ENCODE results near the gene PCDHGB4.
"Not testable (repeated sequence)": the region's sequence is repeated elsewhere in the genome, so short reads cannot be mapped to it uniquely, and the experiment has no call there.

The PCDHGB4 gene

DNA sequence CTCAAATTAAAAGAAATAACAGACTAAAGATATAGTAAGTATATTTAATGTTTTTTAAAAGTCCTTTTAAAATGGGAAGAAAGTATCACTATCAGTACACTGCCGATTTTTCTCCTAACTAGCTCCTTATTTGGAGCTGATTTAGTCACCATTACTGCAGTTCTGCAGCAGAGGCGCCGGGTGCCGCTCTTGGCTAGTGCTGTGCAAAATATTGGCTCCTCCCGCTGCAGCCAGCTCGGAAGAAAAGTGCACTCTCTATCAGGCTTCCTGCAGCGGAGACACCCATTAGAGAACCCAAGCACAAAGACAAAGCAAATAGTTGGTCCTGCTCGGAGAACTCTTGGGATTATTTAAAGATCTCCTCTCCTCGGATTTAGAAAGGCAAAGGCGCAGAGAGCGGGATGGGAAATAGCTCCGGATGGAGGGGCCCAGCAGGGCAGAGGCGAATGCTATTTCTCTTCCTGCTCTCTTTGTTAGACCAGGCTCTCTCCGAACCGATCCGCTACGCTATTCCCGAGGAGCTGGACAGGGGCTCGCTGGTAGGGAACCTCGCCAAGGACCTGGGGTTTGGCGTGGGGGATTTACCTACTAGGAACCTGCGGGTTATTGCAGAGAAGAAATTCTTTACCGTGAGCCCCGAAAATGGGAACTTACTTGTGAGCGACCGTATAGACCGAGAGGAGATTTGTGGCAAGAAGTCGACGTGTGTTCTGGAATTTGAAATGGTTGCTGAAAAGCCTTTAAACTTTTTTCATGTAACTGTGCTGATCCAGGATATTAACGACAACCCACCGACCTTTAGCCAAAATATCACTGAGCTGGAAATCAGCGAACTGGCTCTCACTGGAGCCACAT, 17.3 kb upstream of the PCDHGB4 start, which contains the start of gene PCDHGB3:
Gene PCDHGB3, plus strand, starts transcription at position 249 of the 855 bp plus-strand sequence. Its CDS starts 153 bp downstream, at position 402.
- DNase-seq: no peak

GRCh38 chr5:141371572-141372475, 15.7 kb upstream of the PCDHGB4 start:
- DNase-seq: no peak

GRCh38 chr5:141373673-141374317, 13.7 kb upstream of the PCDHGB4 start, which contains the start of gene PCDHGA6:
Gene PCDHGA6 (plus strand): TSS chr5:141373891. CDS start chr5:141374084, 193 bp downstream.
- DNase-seq: no peak

DNA sequence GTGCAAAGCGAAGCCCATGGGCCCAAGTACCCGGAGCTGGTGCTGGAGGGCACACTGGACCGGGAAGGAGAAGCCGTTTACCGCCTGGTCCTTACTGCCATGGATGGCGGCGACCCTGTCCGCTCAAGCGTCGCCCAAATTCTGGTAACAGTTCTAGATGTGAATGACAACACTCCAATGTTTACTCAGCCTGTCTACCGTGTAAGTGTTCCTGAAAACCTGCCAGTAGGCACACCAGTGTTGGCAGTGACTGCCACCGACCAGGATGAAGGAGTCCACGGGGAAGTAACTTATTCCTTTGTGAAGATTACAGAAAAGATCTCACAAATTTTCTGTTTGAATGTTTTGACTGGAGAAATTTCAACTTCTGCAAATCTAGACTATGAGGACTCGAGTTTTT, 12.9 kb upstream of the PCDHGB4 start:
- no peak for DNase-seq

DNA sequence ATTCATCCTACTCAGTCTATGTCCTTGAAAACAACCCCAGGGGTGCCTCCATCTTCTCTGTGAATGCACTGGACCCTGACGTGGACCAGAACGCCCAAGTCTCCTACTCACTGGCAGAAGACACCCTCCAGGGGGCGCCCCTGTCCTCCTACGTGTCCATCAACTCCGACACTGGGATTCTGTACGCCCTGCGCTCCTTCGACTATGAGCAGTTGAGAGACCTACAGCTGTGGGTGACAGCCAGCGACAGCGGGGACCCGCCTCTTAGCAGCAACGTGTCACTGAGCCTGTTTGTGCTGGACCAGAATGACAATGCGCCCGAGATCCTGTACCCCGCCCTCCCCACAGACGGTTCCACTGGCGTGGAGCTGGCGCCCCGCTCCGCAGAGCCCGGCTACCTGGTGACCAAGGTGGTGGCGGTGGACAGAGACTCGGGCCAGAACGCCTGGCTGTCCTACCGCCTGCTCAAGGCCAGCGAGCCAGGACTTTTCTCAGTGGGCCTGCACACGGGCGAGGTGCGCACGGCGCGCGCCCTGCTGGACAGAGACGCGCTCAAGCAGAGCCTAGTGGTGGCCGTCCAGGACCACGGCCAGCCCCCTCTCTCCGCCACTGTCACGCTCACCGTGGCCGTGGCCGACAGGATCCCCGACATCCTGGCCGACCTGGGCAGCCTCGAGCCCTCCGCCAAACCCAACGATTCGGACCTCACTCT, 11.9 kb upstream of the PCDHGB4 start:
- DNase-seq: not testable (repeated sequence)

DNA sequence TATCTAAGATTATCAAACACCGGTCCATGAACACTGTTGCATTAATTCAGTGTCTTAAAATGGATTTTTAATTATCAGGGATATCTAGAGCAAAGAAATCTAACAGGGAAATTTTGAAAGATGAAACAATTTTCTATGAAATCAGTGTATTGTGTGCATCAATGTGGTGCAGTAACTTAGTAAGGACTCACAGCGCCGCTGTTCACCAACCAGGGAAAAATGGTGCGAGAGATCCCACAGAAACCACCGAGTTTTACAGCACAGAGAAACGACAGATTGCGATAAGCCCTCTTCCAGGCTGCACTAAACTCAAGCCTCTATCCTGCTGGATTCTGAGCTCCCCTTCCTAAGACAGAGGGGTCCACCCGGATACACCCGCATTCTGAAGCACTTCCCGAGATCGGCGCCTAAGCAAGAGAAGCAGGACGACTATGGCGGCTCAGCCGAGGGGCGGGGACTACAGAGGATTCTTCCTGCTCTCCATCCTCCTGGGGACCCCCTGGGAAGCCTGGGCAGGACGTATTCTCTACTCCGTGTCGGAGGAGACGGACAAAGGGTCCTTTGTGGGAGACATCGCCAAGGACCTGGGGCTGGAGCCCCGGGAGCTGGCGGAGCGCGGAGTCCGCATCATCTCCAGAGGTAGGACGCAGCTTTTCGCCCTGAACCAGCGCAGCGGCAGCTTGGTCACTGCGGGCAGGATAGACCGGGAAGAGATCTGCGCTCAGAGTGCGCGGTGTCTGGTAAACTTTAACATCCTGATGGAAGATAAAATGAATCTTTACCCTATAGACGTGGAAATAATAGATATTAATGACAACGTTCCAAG, 4.8 kb upstream of the PCDHGB4 start, which contains the start of gene PCDHGA7:
Gene PCDHGA7, plus strand, starts transcription at position 274 of the 826 bp plus-strand sequence. Its CDS starts 158 bp downstream, at position 432.
- no peak for DNase-seq

GRCh38 chr5:141383345-141383744, 4.2 kb upstream of the PCDHGB4 start:
- DNase-seq: no peak

DNA sequence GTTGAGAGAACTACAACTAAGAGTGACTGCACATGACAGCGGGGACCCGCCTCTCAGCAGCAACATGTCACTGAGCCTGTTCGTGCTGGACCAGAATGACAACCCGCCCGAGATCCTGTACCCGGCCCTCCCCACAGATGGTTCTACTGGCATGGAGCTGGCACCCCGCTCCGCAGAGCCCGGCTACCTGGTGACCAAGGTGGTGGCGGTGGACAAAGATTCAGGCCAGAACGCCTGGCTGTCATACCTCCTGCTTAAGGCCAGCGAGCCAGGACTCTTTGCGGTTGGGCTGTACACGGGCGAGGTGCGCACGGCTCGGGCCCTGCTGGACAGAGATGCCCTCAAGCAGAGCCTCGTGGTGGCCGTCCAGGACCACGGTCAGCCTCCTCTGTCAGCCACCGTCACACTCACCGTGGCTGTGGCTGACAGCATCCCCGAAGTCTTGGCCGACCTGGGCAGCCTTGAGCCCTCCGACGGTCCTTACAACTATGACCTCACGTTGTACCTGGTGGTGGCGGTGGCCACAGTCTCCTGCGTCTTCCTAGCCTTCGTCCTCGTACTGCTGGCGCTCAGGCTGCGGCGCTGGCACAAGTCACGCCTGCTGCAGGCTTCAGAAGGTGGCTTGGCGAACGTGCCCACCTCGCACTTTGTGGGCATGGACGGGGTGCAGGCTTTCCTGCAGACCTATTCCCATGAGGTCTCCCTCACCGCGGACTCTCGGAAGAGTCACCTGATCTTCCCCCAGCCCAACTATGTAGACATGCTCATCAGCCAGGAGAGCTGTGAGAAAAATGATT, 2.8 kb upstream of the PCDHGB4 start:
- DNase-seq: no peak

- DNase-seq: no peak
Measured at GRCh38 chr5:141388661-141389060, 1.2 kb downstream of the PCDHGB4 start.

- DNase-seq: no peak
Measured at GRCh38 chr5:141389153-141390042, 1.9 kb downstream of the PCDHGB4 start.

DNA sequence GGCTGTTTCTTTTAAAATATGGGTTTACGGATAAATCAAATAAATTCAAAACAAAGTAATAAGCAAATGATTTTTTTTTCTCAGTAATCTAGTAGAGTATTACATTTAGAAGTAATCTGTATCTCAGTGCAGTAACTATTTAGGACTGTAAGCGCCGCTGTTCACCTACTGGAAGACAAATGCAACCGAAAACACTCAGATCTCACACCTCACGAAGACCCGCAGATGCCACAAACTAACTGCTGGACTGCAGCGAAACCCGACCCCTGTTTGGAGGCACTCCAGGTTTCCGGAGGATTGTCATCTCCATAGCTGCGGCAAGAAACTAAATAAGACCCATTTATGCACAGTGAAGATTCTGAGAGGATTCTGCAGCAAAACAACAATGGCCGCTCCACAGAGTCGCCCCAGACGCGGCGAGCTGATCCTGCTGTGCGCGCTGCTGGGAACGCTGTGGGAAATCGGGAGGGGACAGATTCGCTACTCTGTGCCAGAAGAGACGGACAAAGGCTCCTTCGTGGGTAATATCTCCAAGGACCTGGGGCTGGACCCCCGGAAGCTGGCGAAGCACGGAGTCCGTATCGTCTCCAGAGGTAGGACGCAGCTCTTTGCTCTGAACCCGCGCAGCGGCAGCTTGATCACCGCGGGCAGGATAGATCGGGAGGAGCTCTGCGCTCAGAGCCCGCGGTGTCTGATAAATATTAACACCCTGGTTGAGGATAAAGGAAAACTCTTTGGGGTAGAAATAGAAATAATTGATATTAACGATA, 5.1 kb downstream of the PCDHGB4 start, which contains the start of gene PCDHGA8:
Gene PCDHGA8, plus strand, starts transcription at position 205 of the 770 bp plus-strand sequence. Its CDS starts 181 bp downstream, at position 386.
- DNase-seq: no peak

DNA sequence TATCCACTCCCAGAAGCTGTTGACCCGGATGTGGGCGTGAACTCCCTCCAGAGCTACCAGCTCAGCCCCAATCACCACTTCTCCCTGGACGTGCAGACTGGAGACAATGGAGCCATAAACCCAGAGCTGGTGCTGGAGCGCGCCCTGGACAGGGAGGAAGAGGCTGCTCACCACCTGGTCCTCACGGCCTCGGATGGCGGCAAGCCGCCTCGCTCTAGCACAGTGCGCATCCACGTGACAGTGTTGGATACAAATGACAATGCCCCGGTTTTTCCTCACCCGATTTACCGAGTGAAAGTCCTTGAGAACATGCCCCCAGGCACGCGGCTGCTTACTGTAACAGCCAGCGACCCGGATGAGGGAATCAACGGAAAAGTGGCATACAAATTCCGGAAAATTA, 5.8 kb downstream of the PCDHGB4 start:
- DNase-seq: no peak

DNA sequence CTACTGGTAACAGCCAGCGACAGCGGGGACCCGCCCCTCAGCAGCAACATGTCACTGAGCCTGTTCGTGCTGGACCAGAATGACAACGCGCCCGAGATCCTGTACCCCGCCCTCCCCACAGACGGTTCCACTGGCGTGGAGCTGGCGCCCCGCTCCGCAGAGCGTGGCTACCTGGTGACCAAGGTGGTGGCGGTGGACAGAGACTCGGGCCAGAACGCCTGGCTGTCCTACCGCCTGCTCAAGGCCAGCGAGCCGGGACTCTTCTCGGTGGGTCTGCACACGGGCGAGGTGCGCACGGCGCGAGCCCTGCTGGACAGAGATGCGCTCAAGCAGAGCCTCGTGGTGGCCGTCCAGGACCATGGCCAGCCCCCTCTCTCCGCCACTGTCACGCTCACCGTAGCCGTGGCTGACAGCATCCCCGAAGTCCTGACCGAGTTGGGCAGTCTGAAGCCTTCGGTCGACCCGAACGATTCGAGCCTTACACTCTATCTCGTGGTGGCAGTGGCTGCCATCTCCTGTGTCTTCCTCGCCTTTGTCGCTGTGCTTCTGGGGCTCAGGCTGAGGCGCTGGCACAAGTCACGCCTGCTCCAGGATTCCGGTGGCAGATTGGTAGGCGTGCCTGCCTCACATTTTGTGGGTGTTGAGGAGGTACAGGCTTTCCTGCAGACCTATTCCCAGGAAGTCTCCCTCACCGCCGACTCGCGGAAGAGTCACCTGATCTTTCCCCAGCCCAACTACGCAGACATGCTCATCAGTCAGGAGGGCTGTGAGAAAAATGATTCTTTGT, 7.1 kb downstream of the PCDHGB4 start:
- DNase-seq: not testable (repeated sequence)

- not testable (repeated sequence) for DNase-seq
Measured at GRCh38 chr5:141397756-141398551, 10.5 kb downstream of the PCDHGB4 start, which contains the start of gene PCDHGB5. Gene PCDHGB5 (plus strand): TSS chr5:141397947. CDS start chr5:141398128, 181 bp downstream.

GRCh38 chr5:141398608-141399007, 11.1 kb downstream of the PCDHGB4 start:
- no peak for DNase-seq

DNA sequence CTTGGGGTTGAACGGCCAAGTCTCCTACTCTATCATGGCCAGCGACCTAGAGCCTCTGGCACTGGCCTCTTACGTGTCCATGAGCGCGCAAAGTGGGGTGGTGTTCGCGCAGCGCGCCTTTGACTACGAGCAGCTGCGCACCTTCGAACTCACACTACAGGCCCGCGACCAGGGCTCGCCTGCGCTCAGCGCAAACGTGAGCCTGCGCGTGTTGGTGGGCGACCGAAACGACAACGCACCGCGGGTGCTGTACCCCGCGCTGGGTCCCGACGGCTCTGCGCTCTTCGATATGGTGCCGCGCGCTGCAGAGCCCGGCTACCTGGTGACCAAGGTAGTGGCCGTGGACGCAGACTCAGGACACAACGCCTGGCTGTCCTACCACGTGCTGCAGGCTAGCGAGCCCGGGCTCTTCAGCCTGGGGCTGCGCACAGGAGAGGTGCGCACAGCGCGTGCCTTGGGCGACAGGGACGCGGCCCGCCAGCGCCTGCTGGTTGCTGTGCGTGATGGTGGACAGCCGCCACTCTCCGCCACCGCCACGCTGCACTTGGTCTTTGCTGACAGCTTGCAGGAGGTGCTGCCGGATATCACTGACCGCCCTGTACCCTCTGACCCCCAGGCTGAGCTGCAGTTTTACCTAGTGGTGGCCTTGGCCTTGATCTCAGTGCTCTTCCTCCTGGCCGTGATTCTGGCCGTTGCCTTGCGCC, 12.2 kb downstream of the PCDHGB4 start:
- DNase-seq: no peak
